ENCODE data around the gene SPDYE4.

DNA sequence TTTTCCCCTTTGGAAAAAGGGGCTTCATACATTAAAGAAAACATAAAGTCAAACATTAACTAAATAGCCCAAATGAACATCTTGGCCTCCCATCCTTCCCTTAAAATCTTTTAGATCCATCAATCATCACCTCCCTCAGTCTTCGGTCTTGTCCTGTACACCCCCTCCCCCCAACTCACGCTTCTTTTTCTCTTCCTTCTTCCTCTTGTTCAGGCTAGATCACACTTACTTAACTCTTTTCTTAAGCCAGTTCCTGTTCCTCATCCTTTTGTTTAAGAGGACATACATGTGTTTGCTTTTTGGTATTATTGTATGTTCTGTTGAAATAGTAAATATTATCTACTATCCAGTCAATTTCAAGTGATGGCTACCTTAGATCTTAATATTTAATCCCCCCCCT is 35.3 kb upstream of the SPDYE4 start:
- TF ChIP-seq, protein P1, sequence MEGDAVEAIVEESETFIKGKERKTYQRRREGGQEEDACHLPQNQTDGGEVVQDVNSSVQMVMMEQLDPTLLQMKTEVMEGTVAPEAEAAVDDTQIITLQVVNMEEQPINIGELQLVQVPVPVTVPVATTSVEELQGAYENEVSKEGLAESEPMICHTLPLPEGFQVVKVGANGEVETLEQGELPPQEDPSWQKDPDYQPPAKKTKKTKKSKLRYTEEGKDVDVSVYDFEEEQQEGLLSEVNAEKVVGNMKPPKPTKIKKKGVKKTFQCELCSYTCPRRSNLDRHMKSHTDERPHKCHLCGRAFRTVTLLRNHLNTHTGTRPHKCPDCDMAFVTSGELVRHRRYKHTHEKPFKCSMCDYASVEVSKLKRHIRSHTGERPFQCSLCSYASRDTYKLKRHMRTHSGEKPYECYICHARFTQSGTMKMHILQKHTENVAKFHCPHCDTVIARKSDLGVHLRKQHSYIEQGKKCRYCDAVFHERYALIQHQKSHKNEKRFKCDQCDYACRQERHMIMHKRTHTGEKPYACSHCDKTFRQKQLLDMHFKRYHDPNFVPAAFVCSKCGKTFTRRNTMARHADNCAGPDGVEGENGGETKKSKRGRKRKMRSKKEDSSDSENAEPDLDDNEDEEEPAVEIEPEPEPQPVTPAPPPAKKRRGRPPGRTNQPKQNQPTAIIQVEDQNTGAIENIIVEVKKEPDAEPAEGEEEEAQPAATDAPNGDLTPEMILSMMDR (IDR thresholded peaks at IDR 0.05 in 4 of 5, conservative IDR thresholded peaks at IDR 0.05 in 1 of 5) = no peak
- TF ChIP-seq POLR2A (IDR thresholded peaks at IDR 0.05) = no peak
